ENCODE results near the gene ACAA2.

ACAA2 gene

DNA sequence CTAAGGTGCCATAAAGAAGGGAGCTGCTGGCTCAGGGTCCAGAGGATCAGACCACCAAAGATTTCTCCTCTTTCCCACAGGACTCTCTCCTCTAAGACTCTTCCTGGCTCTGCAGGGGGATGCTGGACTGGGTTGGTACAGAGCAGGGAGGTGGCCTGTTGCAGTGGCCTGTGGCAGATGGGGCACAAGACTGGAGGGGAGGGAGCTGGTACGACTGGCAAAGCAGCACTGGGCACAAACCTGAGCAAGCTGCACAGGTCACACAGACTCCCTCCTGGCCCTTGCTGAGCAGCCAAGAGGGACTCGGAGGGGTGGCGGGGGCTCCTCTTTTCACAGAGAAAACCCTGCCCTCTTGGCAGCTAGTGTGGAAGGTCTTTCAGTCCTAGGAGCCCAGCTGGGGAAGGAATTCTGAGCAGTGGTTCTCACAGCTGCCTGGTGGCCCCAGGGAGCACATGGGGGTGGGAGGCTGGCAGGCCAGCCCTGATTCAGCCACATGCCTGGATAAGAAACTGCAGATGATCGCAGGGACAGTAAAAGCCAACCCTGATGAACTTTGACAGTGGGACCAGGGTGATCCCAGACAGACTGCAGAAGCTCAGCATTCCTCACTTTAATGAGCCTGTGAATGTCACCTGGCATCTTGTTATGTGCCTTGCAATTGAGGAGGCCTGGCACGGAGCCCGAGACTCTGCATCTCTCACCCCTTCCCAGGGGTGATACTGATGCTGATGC, 32.5 kb upstream of the ACAA2 start:
- H3K4me3 ChIP-seq (ENCODE audit: low read length): no peak overlapping the region
- no peak for DNase-seq (ENCODE audit: low read depth)
- TF ChIP-seq, protein P1, sequence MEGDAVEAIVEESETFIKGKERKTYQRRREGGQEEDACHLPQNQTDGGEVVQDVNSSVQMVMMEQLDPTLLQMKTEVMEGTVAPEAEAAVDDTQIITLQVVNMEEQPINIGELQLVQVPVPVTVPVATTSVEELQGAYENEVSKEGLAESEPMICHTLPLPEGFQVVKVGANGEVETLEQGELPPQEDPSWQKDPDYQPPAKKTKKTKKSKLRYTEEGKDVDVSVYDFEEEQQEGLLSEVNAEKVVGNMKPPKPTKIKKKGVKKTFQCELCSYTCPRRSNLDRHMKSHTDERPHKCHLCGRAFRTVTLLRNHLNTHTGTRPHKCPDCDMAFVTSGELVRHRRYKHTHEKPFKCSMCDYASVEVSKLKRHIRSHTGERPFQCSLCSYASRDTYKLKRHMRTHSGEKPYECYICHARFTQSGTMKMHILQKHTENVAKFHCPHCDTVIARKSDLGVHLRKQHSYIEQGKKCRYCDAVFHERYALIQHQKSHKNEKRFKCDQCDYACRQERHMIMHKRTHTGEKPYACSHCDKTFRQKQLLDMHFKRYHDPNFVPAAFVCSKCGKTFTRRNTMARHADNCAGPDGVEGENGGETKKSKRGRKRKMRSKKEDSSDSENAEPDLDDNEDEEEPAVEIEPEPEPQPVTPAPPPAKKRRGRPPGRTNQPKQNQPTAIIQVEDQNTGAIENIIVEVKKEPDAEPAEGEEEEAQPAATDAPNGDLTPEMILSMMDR (IDR thresholded peaks at IDR 0.05; ENCODE audit: insufficient read depth, low read depth, low read length, missing control alignments): no peak

DNA sequence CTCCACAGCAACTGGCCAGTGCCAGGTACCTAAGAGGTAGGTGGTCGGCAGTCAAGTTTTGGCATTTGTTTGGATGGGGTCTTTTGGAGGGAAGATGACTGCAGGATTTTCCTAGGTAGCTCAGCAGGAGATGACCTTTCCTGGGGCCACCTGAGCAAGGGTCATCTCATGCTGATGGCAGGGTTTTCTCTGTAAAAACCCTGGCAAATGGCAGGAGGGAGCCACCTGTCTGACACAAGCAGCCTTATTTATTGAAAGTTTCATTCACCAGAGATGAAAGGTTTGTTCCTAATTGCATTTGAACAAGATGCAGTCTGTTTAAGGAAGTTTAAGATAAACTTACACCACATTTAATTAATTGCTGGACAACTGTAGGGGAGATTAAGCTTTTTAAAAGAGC, 31.6 kb upstream of the ACAA2 start:
- TF ChIP-seq, protein P1 (IDR thresholded peaks at IDR 0.05; ENCODE audit: insufficient read depth, low read depth, low read length, missing control alignments): no peak
- DNase-seq (ENCODE audit: low read depth): no peak
- no peak overlapping the region for H3K4me3 ChIP-seq (ENCODE audit: low read length)

DNA sequence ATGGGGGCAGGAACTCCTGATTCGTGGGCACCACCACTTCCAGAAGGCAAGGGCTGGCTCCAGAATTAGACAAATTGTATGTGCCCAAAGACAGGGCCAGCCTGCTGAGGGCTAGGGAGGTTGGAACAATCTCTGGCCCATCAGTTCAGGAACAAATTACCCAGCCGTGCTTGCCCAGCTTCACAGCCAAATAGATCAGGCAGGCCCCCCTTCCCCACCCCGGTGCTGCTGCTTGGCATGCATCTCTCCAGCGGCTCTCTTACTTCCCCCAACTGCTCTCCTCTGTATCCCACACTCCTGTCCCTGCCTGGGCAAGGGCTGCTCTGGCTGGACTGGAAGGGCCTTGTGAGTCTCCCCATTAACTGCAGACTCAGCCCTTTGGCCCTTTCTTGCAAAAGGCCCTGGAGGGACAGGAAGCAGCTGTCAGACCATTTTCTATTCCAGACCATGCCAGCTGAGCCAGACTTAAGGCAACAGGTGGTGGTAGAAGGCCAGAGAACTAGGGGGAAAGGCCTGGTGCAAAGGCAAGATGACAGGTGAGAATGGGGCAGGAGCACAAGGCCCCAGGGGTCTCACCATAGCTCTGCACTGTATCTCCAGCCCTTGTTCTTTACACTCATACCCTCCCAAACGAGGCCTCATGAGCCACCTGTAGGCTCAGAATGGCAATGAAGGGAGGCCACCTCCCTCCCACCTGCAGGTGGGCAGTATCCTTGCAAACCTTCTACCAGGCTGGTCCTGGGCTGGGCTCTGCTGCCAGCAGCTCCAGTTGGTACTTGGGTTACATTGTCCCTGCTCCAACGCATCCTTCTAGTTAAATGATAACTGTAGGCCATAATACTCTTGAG, 30.7 kb upstream of the ACAA2 start:
- H3K4me3 ChIP-seq (ENCODE audit: low read length): no peak overlapping the region
- TF ChIP-seq, protein P1 (IDR thresholded peaks at IDR 0.05; ENCODE audit: insufficient read depth, low read depth, low read length, missing control alignments): no peak
- DNase-seq (ENCODE audit: low read depth): no peak

GRCh38 chr18:49843131-49843530, 29.8 kb upstream of the ACAA2 start:
- DNase-seq (ENCODE audit: low read depth): no peak
- TF ChIP-seq, protein P1 (IDR thresholded peaks at IDR 0.05; ENCODE audit: insufficient read depth, low read depth, low read length, missing control alignments): no peak
- no peak overlapping the region for H3K4me3 ChIP-seq (ENCODE audit: low read length)

DNA sequence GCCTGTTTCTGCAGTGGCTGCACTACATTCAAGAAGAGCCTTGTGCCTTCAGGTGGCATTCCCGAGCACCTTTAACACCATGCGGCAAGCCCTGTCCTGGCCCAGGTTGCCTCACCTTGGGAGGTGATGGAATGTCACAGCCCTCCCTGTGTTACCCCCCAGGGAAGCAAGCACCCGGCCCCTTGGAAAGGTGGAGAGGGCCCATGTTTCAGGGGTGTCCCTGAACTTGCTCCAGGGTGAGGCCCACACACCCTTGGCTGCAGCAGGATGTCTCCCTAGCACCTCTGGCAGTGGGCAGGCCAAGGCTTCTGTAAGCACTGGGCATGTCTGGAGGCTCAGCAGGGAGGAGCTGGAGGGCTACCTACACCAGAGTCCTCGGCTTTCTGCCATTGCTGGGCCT, 29.3 kb upstream of the ACAA2 start:
- H3K4me3 ChIP-seq (ENCODE audit: low read length): no peak overlapping the region
- no peak for DNase-seq (ENCODE audit: low read depth)
- TF ChIP-seq, protein P1 (IDR thresholded peaks at IDR 0.05; ENCODE audit: insufficient read depth, low read depth, low read length, missing control alignments): no peak

- TF ChIP-seq, protein P1 (IDR thresholded peaks at IDR 0.05; ENCODE audit: insufficient read depth, low read depth, low read length, missing control alignments): no peak
- H3K4me3 ChIP-seq (ENCODE audit: low read length): no peak overlapping the region
- no peak for DNase-seq (ENCODE audit: low read depth)
Observed at GRCh38 chr18:49841236-49842217, 28.2 kb upstream of the ACAA2 start.

All from epithelial cell of esophagus (primary cell).